WTC11 (cell line): Measurements from ENCODE around the gene NUMA1. TPM values are rescaled to one million over a fixed set of nuclear protein-coding genes. Genes with fewer than 3 reads are reported as not detected.

Experiments used
- ATAC-seq: fragments of 200-7000 bp; cut with Tn5 transposase; 2 replicates; pipeline ENCODE4 v1.10.0; 2021; ENCODE audit warnings: mild to moderate bottlenecking, moderate library complexity
- CTCF ChIA-PET: fragments of 300-600 bp; sonication (Branson Sonifier 250); formaldehyde crosslinking; loops from one replicate; lab custom pipeline; 2021; ENCODE audit warnings: antibody characterized with exemption; lab: Charles Lee
- POLR2A ChIA-PET: fragments of 350-600 bp; sonication (Branson Sonifier 250); formaldehyde crosslinking; loops from one replicate; lab custom pipeline; 2021; ENCODE audit warnings: antibody characterized with exemption; lab: Charles Lee
- DNase-seq: peaks from one replicate; pipeline ENCODE4 v3.0.0; 2021; ENCODE audit warnings: low spot score
- H3K27ac Mint-ChIP-seq: 2 replicates; pipeline ENCODE4 v1.8.0; 2021; ENCODE audit warnings: mixed read lengths
- H3K27me3 Mint-ChIP-seq: 2 replicates; pipeline ENCODE4 v1.8.0; 2021; ENCODE audit warnings: low read depth, mild to moderate bottlenecking, moderate library complexity, mixed read lengths
- H3K36me3 Mint-ChIP-seq: 2 replicates; pipeline ENCODE4 v1.8.0; 2021; ENCODE audit warnings: mixed read lengths
- H3K4me1 Mint-ChIP-seq: 2 replicates; pipeline ENCODE4 v1.8.0; 2022; ENCODE audit warnings: mixed read lengths
- H3K4me3 Mint-ChIP-seq: 2 replicates; pipeline ENCODE4 v1.8.0; 2021; ENCODE audit warnings: mild to moderate bottlenecking, moderate library complexity, mixed read lengths
- H3K9me3 Mint-ChIP-seq: 2 replicates; pipeline ENCODE4 v1.8.0; 2021; ENCODE audit warnings: mixed read lengths
- ATF1 ChIP-seq: sonication (generic); formaldehyde crosslinking; IDR thresholded peaks from 2 replicates; pipeline ENCODE4 v1.8.1; 2023; ENCODE audit warnings: mild to moderate bottlenecking, moderate library complexity, missing genetic modification reagents
- ATF3 ChIP-seq: sonication (generic); formaldehyde crosslinking; conservative IDR thresholded peaks from 2 replicates; pipeline ENCODE4 v1.8.1; 2022; ENCODE audit warnings: mild to moderate bottlenecking, missing genetic modification reagents
- CBFB ChIP-seq: sonication (generic); formaldehyde crosslinking; IDR thresholded peaks from 2 replicates; pipeline ENCODE4 v1.8.1; 2022; ENCODE audit warnings: mild to moderate bottlenecking, low read depth, missing genetic modification reagents
- EMX1 ChIP-seq: fragments of 250-450 bp; sonication (Bioruptor Pico); IDR thresholded peaks from 2 replicates; pipeline ENCODE4 v1.8.0; 2021; ENCODE audit warnings: mild to moderate bottlenecking
- ETV6 ChIP-seq: sonication (generic); formaldehyde crosslinking; IDR thresholded peaks from 2 replicates; pipeline ENCODE4 v1.8.1; 2022; ENCODE audit warnings: mild to moderate bottlenecking, missing genetic modification reagents
- FOXP1 ChIP-seq: sonication (generic); formaldehyde crosslinking; IDR thresholded peaks from 2 replicates; pipeline ENCODE4 v1.8.0; 2022; ENCODE audit warnings: missing genetic modification reagents, mild to moderate bottlenecking, moderate library complexity, borderline replicate concordance
- GABPB1 ChIP-seq: sonication (generic); formaldehyde crosslinking; IDR thresholded peaks from 2 replicates; pipeline ENCODE4 v1.8.1; 2023; ENCODE audit warnings: mild to moderate bottlenecking, missing genetic modification reagents
- JAZF1 ChIP-seq: fragments of 250-450 bp; sonication (Bioruptor Pico); IDR thresholded peaks from 2 replicates; pipeline ENCODE4 v1.9.0; 2021; ENCODE audit warnings: moderate library complexity, mild to moderate bottlenecking, inconsistent platforms
- JUN ChIP-seq: sonication (generic); formaldehyde crosslinking; IDR thresholded peaks from 2 replicates; pipeline ENCODE4 v1.8.0; 2023; ENCODE audit warnings: mild to moderate bottlenecking, missing genetic modification reagents
- MLX ChIP-seq: sonication (generic); formaldehyde crosslinking; IDR thresholded peaks from 2 replicates; pipeline ENCODE4 v1.8.1; 2023; ENCODE audit warnings: mild to moderate bottlenecking, missing genetic modification reagents, moderate library complexity
- MYBL2 ChIP-seq: sonication (generic); formaldehyde crosslinking; IDR thresholded peaks from 2 replicates; pipeline ENCODE4 v1.8.1; 2023; ENCODE audit warnings: mild to moderate bottlenecking, moderate library complexity, missing genetic modification reagents
- NFE2L1 ChIP-seq: sonication (generic); formaldehyde crosslinking; IDR thresholded peaks from 2 replicates; pipeline ENCODE4 v1.8.1; 2023; ENCODE audit warnings: missing genetic modification reagents
- NFYB ChIP-seq: sonication (generic); formaldehyde crosslinking; conservative IDR thresholded peaks from 2 replicates; pipeline ENCODE4 v1.8.0; 2022; ENCODE audit warnings: low read depth, missing genetic modification reagents
- OVOL2 ChIP-seq: fragments of 250-450 bp; sonication (Bioruptor Pico); IDR thresholded peaks from 2 replicates; pipeline ENCODE4 v1.9.0; 2021; ENCODE audit warnings: mild to moderate bottlenecking, borderline replicate concordance
- PRDM15 ChIP-seq: sonication (generic); formaldehyde crosslinking; IDR thresholded peaks from 2 replicates; pipeline ENCODE4 v1.8.0; 2022; ENCODE audit warnings: missing genetic modification reagents
- RELA ChIP-seq: sonication (generic); formaldehyde crosslinking; IDR thresholded peaks from 2 replicates; pipeline ENCODE4 v1.8.1; 2022; ENCODE audit warnings: missing genetic modification reagents, mild to moderate bottlenecking, borderline replicate concordance
- RORB ChIP-seq: fragments of 250-450 bp; sonication (Bioruptor Pico); IDR thresholded peaks from 2 replicates; pipeline ENCODE4 v1.9.0; 2021; ENCODE audit warnings: mild to moderate bottlenecking
- TEAD1 ChIP-seq: sonication (generic); formaldehyde crosslinking; IDR thresholded peaks from 2 replicates; pipeline ENCODE4 v1.8.0; 2022; ENCODE audit warnings: mild to moderate bottlenecking, missing genetic modification reagents
- ZNF138 ChIP-seq: sonication (generic); formaldehyde crosslinking; conservative IDR thresholded peaks from 2 replicates; pipeline ENCODE4 v1.8.1; 2022; ENCODE audit warnings: mild to moderate bottlenecking, moderate library complexity, missing genetic modification reagents
- ZNF317 ChIP-seq: sonication (generic); formaldehyde crosslinking; IDR thresholded peaks from 2 replicates; pipeline ENCODE4 v1.8.1; 2023; ENCODE audit warnings: low read depth, mild to moderate bottlenecking, moderate library complexity, missing genetic modification reagents, borderline replicate concordance
- ZNF423 ChIP-seq: fragments of 250-450 bp; sonication (Bioruptor Pico); IDR thresholded peaks from 2 replicates; pipeline ENCODE4 v2.1.2; 2022; ENCODE audit warnings: mild to moderate bottlenecking, moderate library complexity
- total RNA-seq: library from RNA; stranded (reverse); gene quantifications from 3 replicates; pipeline ENCODE4 v1.2.3, GENCODE V29; 2021
- TF ChIP-seq, protein P1 (sequence below): sonication (generic); formaldehyde crosslinking; IDR thresholded peaks from 2 replicates; pipeline ENCODE4 v1.8.0; 2023; ENCODE audit warnings: mild to moderate bottlenecking, missing genetic modification reagents
- TF ChIP-seq, protein P2 (sequence below): sonication (generic); formaldehyde crosslinking; IDR thresholded peaks from 2 replicates; pipeline ENCODE4 v1.8.0; 2022; ENCODE audit warnings: mild to moderate bottlenecking, missing genetic modification reagents
- TF ChIP-seq, protein P3 (sequence below): sonication (generic); formaldehyde crosslinking; IDR thresholded peaks from 2 replicates; pipeline ENCODE4 v1.8.1; 2022; ENCODE audit warnings: missing genetic modification reagents, borderline replicate concordance

NUMA1 gene
- total RNA-seq, 1 experiment from 2014 or later = 147 TPM

DNA sequence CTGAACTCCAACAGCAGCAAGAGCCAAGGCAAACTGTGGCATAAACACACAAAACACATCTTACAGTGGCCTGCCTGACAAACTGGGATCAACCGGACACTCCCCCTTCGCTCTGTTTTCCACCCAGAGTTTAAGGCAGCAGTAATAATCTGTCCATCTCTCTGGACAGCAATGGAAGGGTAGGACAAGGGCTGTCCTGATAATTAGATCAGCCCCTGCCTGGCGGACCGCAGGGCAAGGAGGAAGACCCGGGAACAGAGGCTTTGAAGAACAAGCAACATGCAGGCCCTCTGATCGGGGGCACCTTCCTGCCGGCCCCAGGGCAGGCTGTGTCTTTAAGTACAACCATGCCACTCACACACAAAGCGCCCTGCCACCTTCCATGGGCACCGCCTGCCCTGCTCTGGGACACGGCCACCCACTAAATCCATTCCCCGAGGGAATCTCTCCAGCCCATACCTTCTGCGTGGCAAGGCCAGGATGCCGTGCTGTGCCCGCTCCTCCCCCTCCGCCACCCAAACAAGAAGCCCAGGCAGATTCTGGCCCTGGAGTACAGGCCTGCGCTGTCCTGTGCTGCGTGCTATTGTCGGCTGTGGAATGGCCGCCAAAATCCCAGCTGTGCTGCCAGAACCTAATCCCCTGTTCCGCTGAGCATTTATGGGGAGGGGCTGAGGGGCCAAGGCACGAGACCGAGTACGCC lies 38.8 kb downstream of the NUMA1 start (continued):
- no peak for TF ChIP-seq JUN
- TF ChIP-seq PRDM15 (CRISPR knock-in tag) = peak; percentile 96
- TF ChIP-seq, protein P1, sequence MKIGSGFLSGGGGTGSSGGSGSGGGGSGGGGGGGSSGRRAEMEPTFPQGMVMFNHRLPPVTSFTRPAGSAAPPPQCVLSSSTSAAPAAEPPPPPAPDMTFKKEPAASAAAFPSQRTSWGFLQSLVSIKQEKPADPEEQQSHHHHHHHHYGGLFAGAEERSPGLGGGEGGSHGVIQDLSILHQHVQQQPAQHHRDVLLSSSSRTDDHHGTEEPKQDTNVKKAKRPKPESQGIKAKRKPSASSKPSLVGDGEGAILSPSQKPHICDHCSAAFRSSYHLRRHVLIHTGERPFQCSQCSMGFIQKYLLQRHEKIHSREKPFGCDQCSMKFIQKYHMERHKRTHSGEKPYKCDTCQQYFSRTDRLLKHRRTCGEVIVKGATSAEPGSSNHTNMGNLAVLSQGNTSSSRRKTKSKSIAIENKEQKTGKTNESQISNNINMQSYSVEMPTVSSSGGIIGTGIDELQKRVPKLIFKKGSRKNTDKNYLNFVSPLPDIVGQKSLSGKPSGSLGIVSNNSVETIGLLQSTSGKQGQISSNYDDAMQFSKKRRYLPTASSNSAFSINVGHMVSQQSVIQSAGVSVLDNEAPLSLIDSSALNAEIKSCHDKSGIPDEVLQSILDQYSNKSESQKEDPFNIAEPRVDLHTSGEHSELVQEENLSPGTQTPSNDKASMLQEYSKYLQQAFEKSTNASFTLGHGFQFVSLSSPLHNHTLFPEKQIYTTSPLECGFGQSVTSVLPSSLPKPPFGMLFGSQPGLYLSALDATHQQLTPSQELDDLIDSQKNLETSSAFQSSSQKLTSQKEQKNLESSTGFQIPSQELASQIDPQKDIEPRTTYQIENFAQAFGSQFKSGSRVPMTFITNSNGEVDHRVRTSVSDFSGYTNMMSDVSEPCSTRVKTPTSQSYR = no peak
- no peak for TF ChIP-seq RELA (CRISPR knock-in tag)

DNA sequence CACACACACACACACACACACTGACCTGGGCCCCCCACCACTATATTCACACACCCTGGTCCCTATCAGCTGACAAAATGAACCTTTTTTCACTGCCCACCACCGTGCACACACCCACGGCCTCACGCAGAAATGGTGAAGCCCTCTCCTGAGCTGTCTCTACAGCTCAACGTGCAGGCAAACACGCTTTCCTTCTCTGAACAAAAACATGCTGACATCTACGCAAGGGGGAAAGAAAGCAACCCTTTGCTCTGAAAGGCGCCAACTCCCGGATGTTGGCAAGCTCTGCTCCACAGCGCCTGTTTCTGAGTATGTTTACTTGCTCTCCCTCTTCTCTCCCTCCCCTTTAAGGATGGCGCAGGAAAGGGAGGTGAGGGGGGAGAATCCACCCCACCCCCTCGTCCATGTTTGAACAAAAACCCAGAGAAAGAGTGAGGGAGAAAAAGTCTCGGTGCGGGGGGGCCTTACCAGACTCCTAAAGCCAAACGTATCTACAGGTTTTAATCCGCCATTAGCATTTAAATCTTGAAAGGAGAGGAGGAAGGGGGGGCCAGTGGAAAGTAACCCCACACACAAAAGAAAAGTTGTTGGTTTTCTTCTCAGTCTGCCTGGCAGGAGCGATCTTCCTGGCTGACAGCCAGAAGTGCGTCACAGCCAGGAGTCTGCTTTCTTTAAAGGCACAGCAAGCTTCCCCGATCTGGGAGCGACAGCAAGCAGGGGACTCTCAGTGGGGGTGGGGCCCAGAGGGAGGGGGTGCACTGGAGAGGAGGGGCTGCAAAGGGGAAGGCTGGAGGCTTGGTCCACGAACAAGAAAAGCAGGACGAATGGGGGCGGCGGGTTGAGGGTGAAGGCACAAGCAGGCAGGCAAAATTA lies 39.6 kb downstream of the NUMA1 start:
- H3K36me3 Mint-ChIP-seq = peaks cover 5% of the 10 kb centered on the region
- no peak for TF ChIP-seq TEAD1 (CRISPR knock-in tag)
- no peak for TF ChIP-seq JAZF1
- TF ChIP-seq OVOL2 (CRISPR knock-in tag) = no peak
- no peak for TF ChIP-seq ZNF317 (CRISPR knock-in tag)
- TF ChIP-seq ATF3 (CRISPR knock-in tag) = no peak
- TF ChIP-seq RORB (CRISPR knock-in tag) = no peak
- TF ChIP-seq FOXP1 = no peak
- no peak for TF ChIP-seq ATF1 (CRISPR knock-in tag)
- TF ChIP-seq, protein P2, sequence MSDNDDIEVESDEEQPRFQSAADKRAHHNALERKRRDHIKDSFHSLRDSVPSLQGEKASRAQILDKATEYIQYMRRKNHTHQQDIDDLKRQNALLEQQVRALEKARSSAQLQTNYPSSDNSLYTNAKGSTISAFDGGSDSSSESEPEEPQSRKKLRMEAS (CRISPR knock-in tag) = no peak; the same call in 1 of the 2 replicates
- TF ChIP-seq NFYB (CRISPR knock-in tag) = no peak
- TF ChIP-seq ETV6 (CRISPR knock-in tag) = peak; percentile 10; the same call in 1 of the 2 replicates
- TF ChIP-seq MLX (CRISPR knock-in tag) = no peak
- no peak for TF ChIP-seq CBFB (CRISPR knock-in tag)
- 0 out of 2 replicates have a peak, but pooled peaks have one; percentile 23 for TF ChIP-seq GABPB1 (CRISPR knock-in tag)
- no peak for TF ChIP-seq EMX1 (CRISPR knock-in tag)
- TF ChIP-seq MYBL2 (CRISPR knock-in tag) = no peak
- TF ChIP-seq ZNF138 (CRISPR knock-in tag) = no peak
- TF ChIP-seq, protein P3, sequence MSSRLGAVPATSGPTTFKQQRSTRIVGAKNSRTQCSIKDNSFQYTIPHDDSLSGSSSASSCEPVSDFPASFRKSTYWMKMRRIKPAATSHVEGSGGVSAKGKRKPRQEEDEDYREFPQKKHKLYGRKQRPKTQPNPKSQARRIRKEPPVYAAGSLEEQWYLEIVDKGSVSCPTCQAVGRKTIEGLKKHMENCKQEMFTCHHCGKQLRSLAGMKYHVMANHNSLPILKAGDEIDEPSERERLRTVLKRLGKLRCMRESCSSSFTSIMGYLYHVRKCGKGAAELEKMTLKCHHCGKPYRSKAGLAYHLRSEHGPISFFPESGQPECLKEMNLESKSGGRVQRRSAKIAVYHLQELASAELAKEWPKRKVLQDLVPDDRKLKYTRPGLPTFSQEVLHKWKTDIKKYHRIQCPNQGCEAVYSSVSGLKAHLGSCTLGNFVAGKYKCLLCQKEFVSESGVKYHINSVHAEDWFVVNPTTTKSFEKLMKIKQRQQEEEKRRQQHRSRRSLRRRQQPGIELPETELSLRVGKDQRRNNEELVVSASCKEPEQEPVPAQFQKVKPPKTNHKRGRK (CRISPR knock-in tag) = no peak
- TF ChIP-seq ZNF423 (CRISPR knock-in tag) = peak; percentile 38; the same call in 1 of the 2 replicates
- TF ChIP-seq NFE2L1 (CRISPR knock-in tag) = no peak
- H3K4me1 Mint-ChIP-seq = peaks cover 32% of the 10 kb centered on the region
- no peaks in the 10 kb centered on the region; the same call in 1 of the 2 replicates for H3K27me3 Mint-ChIP-seq
- ChIA-PET CTCF (interaction anchor here (0.9 to 4.7 kb wide), 7 partner anchors 10 to 414 kb away, joined by 3 to 81 read pairs (median 4); no protein-coding TSS in a partner anchor), POLR2A (interaction anchor here (0.6 to 1.0 kb wide), 4 partner anchors 31 to 197 kb away, joined by 3 to 6 read pairs (median 4); no protein-coding TSS in a partner anchor)
- H3K9me3 Mint-ChIP-seq = no peaks in the 10 kb centered on the region
- ATAC-seq (peak; percentile 60), DNase-seq (peak; percentile 71)
- H3K27ac Mint-ChIP-seq = no peak overlapping the region
- no peak overlapping the region for H3K4me3 Mint-ChIP-seq
